Measurements from ENCODE around the gene PRKCQ. TPM values are rescaled to one million over a fixed set of nuclear protein-coding genes. Genes with fewer than 3 reads are reported as not detected.

Gene PRKCQ
- total RNA-seq, 2 experiments from 2014 or later: 4.0 to 7.8 TPM

GRCh38 chr10:6607778-6608177 lies 27.7 kb upstream of the PRKCQ start:
- Histone ChIP-seq H3K9me2 (ENCODE audit: insufficient read depth, low read length) (no peaks in the 10 kb centered on the region; the same call in 1 of the 2 replicates), H3K36me3 (ENCODE audit: insufficient read depth, low read length) (no peaks in the 10 kb centered on the region), H4K20me1 (ENCODE audit: insufficient read depth, low read length) (no peaks in the 10 kb centered on the region), H3K4me3 (ENCODE audit: low read depth, low read length, poor library complexity, severe bottlenecking) (no peak overlapping the region), H3K4me1 (ENCODE audit: insufficient read depth, low read length, poor library complexity, severe bottlenecking) (peaks cover 5% of the 10 kb centered on the region), H3K9me3 (ENCODE audit: low read length) (no peaks in the 10 kb centered on the region), H3K27ac (ENCODE audit: low read depth, low read length, poor library complexity, severe bottlenecking) (no peak overlapping the region), H3K79me2 (ENCODE audit: insufficient read depth, low read depth, low read length) (no peaks in the 10 kb centered on the region), H3K4me2 (ENCODE audit: low read length) (no peak overlapping the region), H2AFZ (ENCODE audit: low read length) (no peak overlapping the region)
- BruUV-seq (replicated peaks): no TSS peak
- intact Hi-C loops (cut with micrococcal nuclease; ENCODE audit: unreplicated experiment): no loop called here
- POLR2A ChIA-PET: no interaction called here
- TF ChIP-seq EZH2phosphoT487 (IDR thresholded peaks at IDR 0.05; ENCODE audit: borderline replicate concordance, low read depth, low read length) (no peak), CTCF (conservative IDR thresholded peaks at IDR 0.05; ENCODE audit: low read length) (no peak)
- CTCF ChIA-PET (ENCODE audit: unreplicated experiment): no interaction called here
- DNase-seq (ENCODE audit: low spot score): no peak

- ChIA-PET POLR2A (no interaction called here), CTCF (ENCODE audit: unreplicated experiment) (no interaction called here)
- Histone ChIP-seq H3K27ac (ENCODE audit: low read depth, low read length, poor library complexity, severe bottlenecking) (no peak overlapping the region), H3K36me3 (ENCODE audit: insufficient read depth, low read length) (no peaks in the 10 kb centered on the region), H4K20me1 (ENCODE audit: insufficient read depth, low read length) (no peaks in the 10 kb centered on the region), H3K4me2 (ENCODE audit: low read length) (no peak overlapping the region), H3K4me1 (ENCODE audit: insufficient read depth, low read length, poor library complexity, severe bottlenecking) (peaks cover 5% of the 10 kb centered on the region), H3K79me2 (ENCODE audit: insufficient read depth, low read depth, low read length) (no peaks in the 10 kb centered on the region), H3K4me3 (ENCODE audit: low read depth, low read length, poor library complexity, severe bottlenecking) (no peak overlapping the region), H2AFZ (ENCODE audit: low read length) (no peak overlapping the region), H3K9me3 (ENCODE audit: low read length) (no peaks in the 10 kb centered on the region), H3K9me2 (ENCODE audit: insufficient read depth, low read length) (no peaks in the 10 kb centered on the region)
- DNase-seq (ENCODE audit: low spot score): no peak
- no TSS peak for BruUV-seq (replicated peaks)
- TF ChIP-seq EZH2phosphoT487 (IDR thresholded peaks at IDR 0.05; ENCODE audit: borderline replicate concordance, low read depth, low read length) (no peak), CTCF (conservative IDR thresholded peaks at IDR 0.05; ENCODE audit: low read length) (no peak)
- intact Hi-C loops (cut with micrococcal nuclease; ENCODE audit: unreplicated experiment): no loop called here
These were observed 27.1 kb upstream of the PRKCQ start for GRCh38 chr10:6607182-6607581.

DNA sequence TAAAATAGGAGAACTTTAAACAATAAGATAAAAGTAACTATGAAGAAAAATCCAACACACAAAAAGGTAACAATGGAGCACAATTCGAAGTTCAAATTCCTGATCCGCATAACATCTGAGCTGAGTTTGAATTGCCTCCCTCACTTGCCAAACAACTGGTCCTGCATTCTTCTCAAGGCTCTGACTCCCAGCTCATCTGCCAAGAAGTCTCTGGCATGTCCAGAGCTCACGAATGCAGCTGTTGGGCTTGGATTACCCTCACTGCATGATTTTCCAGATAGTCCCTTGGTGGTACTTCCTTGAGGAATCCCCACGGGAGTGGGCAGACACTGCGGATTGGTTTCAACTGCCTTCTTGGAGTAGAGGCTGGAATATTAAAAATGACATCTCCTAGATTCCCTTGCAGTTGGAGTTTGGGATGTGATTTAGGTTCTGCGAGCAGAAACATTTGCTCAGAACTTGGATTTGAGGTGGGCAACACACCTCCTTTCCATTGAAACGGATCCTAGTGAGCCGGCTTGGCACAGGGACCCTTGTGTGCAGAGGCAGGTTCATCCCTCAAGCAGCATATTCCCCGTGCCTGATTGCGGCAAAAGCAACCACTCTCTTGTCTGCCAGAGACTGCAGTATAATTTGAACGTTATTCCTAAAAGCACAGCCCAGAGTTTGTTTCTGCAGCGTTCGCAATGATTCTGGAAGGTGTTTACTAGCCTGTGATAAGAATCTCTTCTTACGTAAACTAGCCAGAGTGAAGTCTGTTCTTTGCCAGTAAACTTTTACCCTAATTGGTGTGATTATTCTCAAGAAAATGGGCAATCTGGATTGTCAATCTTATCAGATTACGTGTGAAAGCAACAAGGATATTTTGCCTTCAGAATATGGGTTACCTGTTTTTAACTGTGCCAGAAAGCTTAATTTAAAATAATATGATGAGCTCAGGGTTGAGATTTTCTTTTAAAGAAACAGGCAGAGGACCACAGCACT lies 23.4 kb upstream of the PRKCQ start:
- no peak for TF ChIP-seq CTCF (conservative IDR thresholded peaks at IDR 0.05; ENCODE audit: low read length)
- TF ChIP-seq EZH2phosphoT487 (IDR thresholded peaks at IDR 0.05; ENCODE audit: borderline replicate concordance, low read depth, low read length): no peak
- Histone ChIP-seq H3K4me2 (ENCODE audit: low read length) (no peak overlapping the region), H3K27ac (ENCODE audit: low read depth, low read length, poor library complexity, severe bottlenecking) (no peak overlapping the region), H3K4me1 (ENCODE audit: insufficient read depth, low read length, poor library complexity, severe bottlenecking) (no peaks in the 10 kb centered on the region), H3K9me3 (ENCODE audit: low read length) (no peaks in the 10 kb centered on the region), H4K20me1 (ENCODE audit: insufficient read depth, low read length) (no peaks in the 10 kb centered on the region), H3K4me3 (ENCODE audit: low read depth, low read length, poor library complexity, severe bottlenecking) (no peak overlapping the region), H3K79me2 (ENCODE audit: insufficient read depth, low read depth, low read length) (no peaks in the 10 kb centered on the region), H3K9me2 (ENCODE audit: insufficient read depth, low read length) (no peaks in the 10 kb centered on the region), H3K36me3 (ENCODE audit: insufficient read depth, low read length) (no peaks in the 10 kb centered on the region), H2AFZ (ENCODE audit: low read length) (no peak overlapping the region)
- ChIA-PET POLR2A (interaction anchor here (0.7 kb wide), 1 partner anchor 709 kb away, joined by 3 read pairs; no protein-coding TSS in a partner anchor), CTCF (ENCODE audit: unreplicated experiment) (no interaction called here)
- intact Hi-C loops (cut with micrococcal nuclease; ENCODE audit: unreplicated experiment): no loop called here
- no TSS peak for BruUV-seq (replicated peaks)
- DNase-seq (ENCODE audit: low spot score): no peak

All from OCI-LY7 (cell line).